H1 (cell line): ENCODE data around the gene HDAC9. TPM values are rescaled to one million over a fixed set of nuclear protein-coding genes. Genes with fewer than 3 reads are reported as not detected.

ENCODE experiments used
- CTCF ChIA-PET: fragments of 300-600 bp; sonication (Branson Sonifier 250); formaldehyde crosslinking; loops from one replicate; lab custom pipeline; 2021; ENCODE audit not compliant: partially characterized antibody; lab: Charles Lee
- POLR2A ChIA-PET: fragments of 300-600 bp; sonication (Branson Sonifier 250); formaldehyde crosslinking; loops from one replicate; lab custom pipeline; 2021; ENCODE audit warnings: inconsistent platforms; ENCODE audit not compliant: partially characterized antibody; lab: Charles Lee
- DNase-seq, 2 experiments: peaks; one replicate each; pipeline versions ENCODE4 v3.0.0 to v3.0.0-alpha.2; 2010 to 2022; ENCODE audit warnings: low spot score in 2 of 2, low read depth in 1 of 2, mixed read lengths in 1 of 2
- FAIRE-seq: peaks from 2 replicates; lab custom pipeline; 2011; peaks lifted over from hg19 to GRCh38; lab: Jason Lieb, UNC
- H2AFZ ChIP-seq: 2 replicates; pipeline ENCODE4 v1.8.1; 2012; ENCODE audit warnings: low read length, inconsistent platforms
- H2AK5ac ChIP-seq: 2 replicates; pipeline ENCODE4 v1.6.1; 2013; ENCODE audit warnings: low read depth, low read length
- H2BK120ac ChIP-seq: replicated peaks from 2 replicates; pipeline ENCODE3; 2013; ENCODE audit warnings: low read depth, low read length, inconsistent platforms
- H2BK12ac ChIP-seq: 2 replicates; pipeline ENCODE4 v1.6.1; 2013; ENCODE audit warnings: low read depth, low read length
- H2BK15ac ChIP-seq: 2 replicates; pipeline ENCODE4 v1.6.1; 2013; ENCODE audit warnings: low read length
- H2BK20ac ChIP-seq: 2 replicates; pipeline ENCODE4 v1.6.1; 2013; ENCODE audit warnings: low read length
- H2BK5ac ChIP-seq: 2 replicates; pipeline ENCODE4 v1.6.1; 2013; ENCODE audit warnings: low read depth, low read length
- H3K14ac ChIP-seq: 2 replicates; pipeline ENCODE4 v1.6.1; 2013; ENCODE audit warnings: inconsistent platforms; ENCODE audit not compliant: insufficient read length
- H3K18ac ChIP-seq: 2 replicates; pipeline ENCODE4 v1.6.1; 2013; ENCODE audit warnings: low read length; ENCODE audit errors: extremely low read depth
- H3K23ac ChIP-seq: 2 replicates; pipeline ENCODE4 v1.6.1; 2013; ENCODE audit warnings: inconsistent platforms; ENCODE audit not compliant: insufficient read length
- H3K23me2 ChIP-seq: 2 replicates; pipeline ENCODE4 v1.6.1; 2013; ENCODE audit warnings: low read depth, low read length
- H3K27ac ChIP-seq: 2 replicates; pipeline ENCODE4 v1.6.1; 2011; ENCODE audit warnings: low read depth, low read length, inconsistent platforms
- H3K27me3 ChIP-seq, 4 experiments: replicated peaks in 1 of 4; 1 replicate in 1 of 4; 2 replicates in 3 of 4; pipeline versions ENCODE4 v1.6.1 to v1.8.1; 2011 to 2013; ENCODE audit warnings: low read length in 3 of 4, mild to moderate bottlenecking in 3 of 4, inconsistent platforms in 2 of 4, mixed read lengths in 2 of 4, moderate library complexity in 1 of 4; ENCODE audit not compliant: control insufficient read depth in 3 of 4, insufficient read depth in 3 of 4; ENCODE audit errors: extremely low read depth in 1 of 4
- H3K36me3 ChIP-seq, 4 experiments: 2 replicates each; pipeline versions ENCODE4 v1.6.1 to v1.8.1; 2011 to 2013; ENCODE audit warnings: mild to moderate bottlenecking in 4 of 4, low read length in 3 of 4, moderate library complexity in 2 of 4, control low read depth in 1 of 4, inconsistent platforms in 1 of 4; ENCODE audit not compliant: insufficient read depth in 4 of 4, control insufficient read depth in 2 of 4
- H3K4ac ChIP-seq: replicated peaks from 2 replicates; pipeline ENCODE3; 2013; ENCODE audit warnings: low read length, low read depth, mixed read lengths, inconsistent platforms; ENCODE audit not compliant: insufficient read length
- H3K4me1 ChIP-seq, 4 experiments: replicated peaks in 1 of 4; 1 replicate in 1 of 4; 2 replicates in 3 of 4; pipeline versions ENCODE4 v1.6.1 to v1.8.1; 2011 to 2013; ENCODE audit warnings: low read length in 3 of 4, inconsistent platforms in 2 of 4, mixed read lengths in 1 of 4; ENCODE audit not compliant: insufficient read depth in 4 of 4, control insufficient read depth in 3 of 4
- H3K4me2 ChIP-seq, 2 experiments: 2 replicates each; pipeline versions ENCODE4 v1.6.1 to v1.8.1; 2011 to 2013; ENCODE audit warnings: low read depth in 2 of 2, low read length in 2 of 2, control low read depth in 1 of 2, inconsistent platforms in 1 of 2, mild to moderate bottlenecking in 1 of 2; ENCODE audit not compliant: insufficient read depth in 1 of 2
- H3K4me3 ChIP-seq, 4 experiments: fragments of 200-600, 300-600 bp in 1 of 4; sonication (generic), shearing (Covaris generic), sonication (Bioruptor Twin) in 1 of 4; 2 replicates each; pipeline versions ENCODE4 v1.5.1 to v1.8.1; 2011 to 2016; ENCODE audit warnings: low read length in 4 of 4, low read depth in 3 of 4, control low read depth in 2 of 4, inconsistent platforms in 2 of 4, mild to moderate bottlenecking in 2 of 4, mixed read lengths in 1 of 4, moderate library complexity in 1 of 4; ENCODE audit not compliant: insufficient read depth in 2 of 4; ENCODE audit errors: extremely low read depth in 1 of 4
- H3K56ac ChIP-seq: replicated peaks from 2 replicates; pipeline ENCODE3; 2013; ENCODE audit warnings: low read depth, mild to moderate bottlenecking, mixed read lengths, low read length, inconsistent platforms; ENCODE audit not compliant: insufficient read length
- H3K79me1 ChIP-seq: 2 replicates; pipeline ENCODE4 v1.6.1; 2013; ENCODE audit warnings: low read depth, low read length, control low read depth
- H3K79me2 ChIP-seq, 2 experiments: 2 replicates each; pipeline versions ENCODE4 v1.6.1 to v1.8.1; 2012 to 2013; ENCODE audit warnings: low read length in 2 of 2, mild to moderate bottlenecking in 2 of 2, inconsistent platforms in 1 of 2; ENCODE audit not compliant: insufficient read depth in 2 of 2, control insufficient read depth in 1 of 2
- H3K9ac ChIP-seq, 4 experiments: replicated peaks in 1 of 4; 1 replicate in 1 of 4; 2 replicates in 3 of 4; pipeline versions ENCODE4 v1.6.1 to v1.8.1; 2011 to 2013; ENCODE audit warnings: low read depth in 3 of 4, low read length in 3 of 4, control low read depth in 2 of 4, mild to moderate bottlenecking in 2 of 4, moderate library complexity in 2 of 4, inconsistent platforms in 1 of 4; ENCODE audit errors: extremely low read depth in 1 of 4
- H3K9me3 ChIP-seq, 2 experiments: 2 replicates each; pipeline versions ENCODE4 v1.6.1 to v1.8.1; 2012 to 2013; ENCODE audit warnings: mild to moderate bottlenecking in 2 of 2, moderate library complexity in 2 of 2, control low read depth in 1 of 2, inconsistent platforms in 1 of 2, low read depth in 1 of 2, low read length in 1 of 2, mixed read lengths in 1 of 2; ENCODE audit not compliant: insufficient read depth in 2 of 2
- H4K20me1 ChIP-seq, 2 experiments: replicated peaks in 1 of 2; 2 replicates each; pipeline versions ENCODE3 to v1.8.1; 2011 to 2013; ENCODE audit warnings: inconsistent platforms in 2 of 2, low read length in 2 of 2, mild to moderate bottlenecking in 1 of 2; ENCODE audit not compliant: insufficient read depth in 2 of 2, control insufficient read depth in 1 of 2
- H4K5ac ChIP-seq: 2 replicates; pipeline ENCODE4 v1.6.1; 2013; ENCODE audit warnings: low read length, low read depth, mixed read lengths, inconsistent platforms; ENCODE audit not compliant: insufficient read length
- H4K8ac ChIP-seq: 2 replicates; pipeline ENCODE4 v1.8.0; 2013; ENCODE audit warnings: mild to moderate bottlenecking, moderate library complexity, low read length, inconsistent platforms; ENCODE audit not compliant: insufficient read depth; ENCODE audit errors: extremely low read depth
- H4K91ac ChIP-seq: replicated peaks from 2 replicates; pipeline ENCODE3; 2013; ENCODE audit warnings: low read length, mixed read lengths, inconsistent platforms; ENCODE audit not compliant: insufficient read length
- BCL11A ChIP-seq, 2 experiments: IDR thresholded peaks; one replicate each; pipeline ENCODE4 v1.6.1; 2011; ENCODE audit warnings: low read depth in 2 of 2, low read length in 2 of 2, mild to moderate bottlenecking in 2 of 2
- CTCF ChIP-seq, 3 experiments: IDR thresholded peaks; 1 replicate in 2 of 3; 2 replicates in 1 of 3; pipeline versions ENCODE4 v1.5.1 to v1.6.1; 2011; ENCODE audit warnings: low read length in 3 of 3, mild to moderate bottlenecking in 3 of 3, inconsistent platforms in 2 of 3, low read depth in 1 of 3, moderate library complexity in 1 of 3; ENCODE audit not compliant: insufficient read depth in 1 of 3; ENCODE audit errors: control extremely low read depth in 1 of 3
- EGR1 ChIP-seq: IDR thresholded peaks from 2 replicates; pipeline ENCODE4 v1.6.1; 2011; ENCODE audit warnings: low read depth, low read length, borderline replicate concordance
- EP300 ChIP-seq, 2 experiments: IDR thresholded peaks; 1 replicate in 1 of 2; 2 replicates in 1 of 2; pipeline ENCODE4 v1.6.1; 2011 to 2012; ENCODE audit warnings: low read depth in 2 of 2, low read length in 2 of 2, mild to moderate bottlenecking in 2 of 2, borderline replicate concordance in 1 of 2, inconsistent platforms in 1 of 2, moderate library complexity in 1 of 2
- GTF2F1 ChIP-seq: IDR thresholded peaks from 2 replicates; pipeline ENCODE4 v1.6.1; 2012; ENCODE audit warnings: low read depth, low read length, improper control_type of control experiment, borderline replicate concordance
- MAX ChIP-seq: IDR thresholded peaks from 2 replicates; pipeline ENCODE4 v1.6.1; 2012; ENCODE audit warnings: inconsistent platforms
- NRF1 ChIP-seq: IDR thresholded peaks from 2 replicates; pipeline ENCODE4 v1.6.1; 2011; ENCODE audit warnings: mild to moderate bottlenecking, low read depth, low read length, improper control_type of control experiment
- POU5F1 ChIP-seq: IDR thresholded peaks from 2 replicates; pipeline ENCODE4 v1.6.1; 2011; ENCODE audit warnings: low read depth, mild to moderate bottlenecking, low read length, moderate library complexity
- RXRA ChIP-seq: IDR thresholded peaks from 2 replicates; pipeline ENCODE4 v1.6.1; 2011; ENCODE audit warnings: low read depth, mild to moderate bottlenecking, low read length, moderate library complexity; ENCODE audit not compliant: insufficient read depth
- SIRT6 ChIP-seq: IDR thresholded peaks from one replicate; pipeline ENCODE4 v1.7.1; 2012; ENCODE audit warnings: low read length, inconsistent platforms
- SP1 ChIP-seq: IDR thresholded peaks from 2 replicates; pipeline ENCODE4 v1.6.1; 2011; ENCODE audit warnings: low read depth, low read length
- TAF7 ChIP-seq: optimal IDR thresholded peaks from 2 replicates; pipeline ENCODE3; 2011; ENCODE audit warnings: low read depth, mild to moderate bottlenecking, inconsistent platforms, low read length, moderate library complexity, borderline replicate concordance
- WGBS, 2 experiments: shearing (Covaris generic) in 1 of 2; methylation state at CpG; one replicate each; pipeline versions ENCODE4 v1.1.6 to v1.1.7; 2013 to 2015; ENCODE audit warnings: low lambda C conversion rate in 2 of 2, mixed read lengths in 2 of 2, inconsistent platforms in 1 of 2, low coverage in 1 of 2, missing lambda C conversion rate in 1 of 2; ENCODE audit not compliant: insufficient replicate concordance in 2 of 2, insufficient coverage in 1 of 2, insufficient read length in 1 of 2; ENCODE audit errors: extremely low coverage in 1 of 2, missing lambda C conversion rate in 1 of 2; 5-methylcytosine and 5-hydroxymethylcytosine counted together
- polyA plus RNA-seq, 7 experiments: library from polyadenylated mRNA; depleted of rRNA in 3 of 7; stranded (reverse) in 5 of 7; unstranded in 2 of 7; fragments of >200 nt in 5 of 7; fragments of 200-250 nt in 2 of 7; gene quantifications; 1 replicate in 5 of 7; 2 replicates in 1 of 7; 4 replicates in 1 of 7; pipeline versions ENCODE4 v1.2.1 to v1.2.3, GENCODE V29; 2011 to 2013; ENCODE audit warnings: missing spikeins in 2 of 7, mixed read lengths in 2 of 7
- total RNA-seq: library from RNA; stranded (reverse); fragmentation: NEBNext Ultra II Directional; extraction: Animal tissue kit (Norgen Biotek cat#: 25700); gene quantifications from 2 replicates; pipeline ENCODE4 v1.2.1, GENCODE V29; 2021

HDAC9 gene
- total and polyA plus RNA-seq, 2 of the 8 experiments (the other 6 are each of a cell fraction or from before 2014, with no cell fraction given): 9.5 to 13.1 TPM

- FAIRE-seq (no peak), DNase-seq (no peak)
- Histone ChIP-seq H2BK15ac (no peak overlapping the region), H3K27me3 (no peaks in the 10 kb centered on the region), H3K4me1 (no peaks in the 10 kb centered on the region), H4K91ac (no peak overlapping the region), H3K18ac (no peak overlapping the region), H3K56ac (no peak overlapping the region), H3K4me3 (no peak overlapping the region), H3K9ac (no peak overlapping the region), H3K4me2 (no peak overlapping the region), H2BK120ac (no peak overlapping the region), H3K27ac (no peak overlapping the region), H3K9me3 (no peaks in the 10 kb centered on the region), H4K8ac (no peak overlapping the region), H3K14ac (no peak overlapping the region), H4K5ac (no peak overlapping the region), H3K23me2 (no peaks in the 10 kb centered on the region), H2AFZ (no peak overlapping the region), H2BK12ac (no peak overlapping the region), H2BK5ac (no peak overlapping the region), H3K36me3 (no peaks in the 10 kb centered on the region), H2AK5ac (no peak overlapping the region), H2BK20ac (no peak overlapping the region), H4K20me1 (no peaks in the 10 kb centered on the region), H3K4ac (no peak overlapping the region), H3K23ac (no peak overlapping the region), H3K79me1 (no peaks in the 10 kb centered on the region), H3K79me2 (no peaks in the 10 kb centered on the region)
- ChIA-PET POLR2A (no interaction called here), CTCF (interaction anchor here (0.6 kb wide), 1 partner anchor 14 kb away, joined by 3 read pairs; no protein-coding TSS in a partner anchor)
- 84% methylated on average over 3 of the region's 3 CpGs; no CpG with 5 or more reads in 1 of the 2 experiments for WGBS, 2 experiments
- no peak for TF ChIP-seq GTF2F1
- no peak for TF ChIP-seq SIRT6
- no peak for TF ChIP-seq EP300 (IDR thresholded peaks at IDR 0.05; ENCODE audit: borderline replicate concordance in 1 of 2, low read depth in 2 of 2, low read length in 2 of 2)
- no peak for TF ChIP-seq MAX
- TF ChIP-seq TAF7: no peak
- no peak for TF ChIP-seq BCL11A (IDR thresholded peaks at IDR 0.05; ENCODE audit: low read depth in 2 of 2, low read length in 2 of 2)
- TF ChIP-seq SP1: no peak
- TF ChIP-seq POU5F1: no peak
- no peak for TF ChIP-seq NRF1
- no peak for TF ChIP-seq EGR1
- no peak for TF ChIP-seq CTCF (IDR thresholded peaks at IDR 0.05; ENCODE audit: control extremely low read depth in 1 of 3, insufficient read depth in 1 of 3, low read depth in 1 of 3, low read length in 3 of 3)
- no peak for TF ChIP-seq RXRA
Observed at GRCh38 chr7:18521236-18521589, 25.7 kb downstream of the HDAC9 start.
